Stimulated activated CD4-positive, alpha-beta T cell treated with anti-CD3 and anti-CD28 coated beads, Interleukin-4, amount 100 ng/mL, for 1 hour (primary cell): ENCODE results near the gene DPYSL5.
A peak's percentile ranks its signal among the peaks of the same experiment; 100 is the strongest.

Experiments
- DNase-seq: peaks from one replicate; pipeline ENCODE4 v3.0.0-alpha.2; 2020

DPYSL5 gene

GRCh38 chr2:26969077-26969844 lies 121.3 kb downstream of the DPYSL5 start:
- DNase-seq, result no peak

- peak; percentile 82 for DNase-seq
Observed at GRCh38 chr2:26970244-26970927, 122.5 kb downstream of the DPYSL5 start, which contains the start of gene MAPRE3. TSS of gene MAPRE3 (plus strand) at chr2:26970637. CDS start at chr2:27022219, 51,582 bp downstream.

GRCh38 chr2:26970928-26971627 lies 123.1 kb downstream of the DPYSL5 start:
- DNase-seq, result peak; percentile 6

GRCh38 chr2:26971911-26972786 lies 124.2 kb downstream of the DPYSL5 start:
- no peak for DNase-seq

GRCh38 chr2:26974352-26974751 lies 126.4 kb downstream of the DPYSL5 start:
- no peak for DNase-seq

GRCh38 chr2:26975102-26975501 lies 127.2 kb downstream of the DPYSL5 start:
- DNase-seq, result no peak

DNA sequence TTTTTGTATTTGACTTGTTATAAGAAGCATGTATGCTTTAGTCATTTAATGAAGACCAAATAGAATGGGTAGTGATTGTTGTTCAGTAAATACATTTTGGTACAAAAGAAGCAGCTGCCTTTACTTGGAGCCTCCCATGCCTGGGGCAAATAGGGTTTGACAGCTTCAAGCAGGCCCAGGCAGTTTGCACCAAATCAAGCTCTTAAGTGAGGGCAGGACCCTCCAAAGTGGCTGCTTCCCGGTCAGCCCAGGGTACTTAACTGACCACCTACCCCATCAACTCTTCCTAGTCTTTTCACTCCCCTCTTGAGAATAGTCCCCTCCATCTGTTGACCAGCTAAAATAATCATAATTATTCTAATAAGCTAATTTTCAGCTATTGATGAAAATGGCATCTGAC lies 127.7 kb downstream of the DPYSL5 start:
- DNase-seq, result no peak

- DNase-seq, result no peak
Observed at GRCh38 chr2:26976237-26976636, 128.3 kb downstream of the DPYSL5 start.

DNA sequence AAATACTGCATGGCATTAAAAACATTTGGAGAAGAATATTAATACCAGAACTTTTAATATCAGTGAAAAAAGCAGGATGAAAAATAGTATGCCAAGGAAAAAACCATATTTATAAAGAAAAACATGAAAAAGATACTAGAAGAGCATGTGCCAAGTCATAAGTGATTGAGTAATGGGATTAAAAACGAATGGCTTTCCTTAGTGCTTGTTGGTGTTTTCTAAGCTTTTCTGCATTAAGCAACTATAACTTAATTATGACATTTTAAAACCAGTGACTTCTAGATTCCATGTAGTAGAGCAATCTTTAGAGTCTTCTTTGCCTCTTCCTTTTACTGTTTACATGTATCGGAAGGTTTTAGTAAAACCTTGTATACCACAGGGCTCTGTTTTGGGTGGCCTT lies 129.1 kb downstream of the DPYSL5 start:
- no peak for DNase-seq

DNA sequence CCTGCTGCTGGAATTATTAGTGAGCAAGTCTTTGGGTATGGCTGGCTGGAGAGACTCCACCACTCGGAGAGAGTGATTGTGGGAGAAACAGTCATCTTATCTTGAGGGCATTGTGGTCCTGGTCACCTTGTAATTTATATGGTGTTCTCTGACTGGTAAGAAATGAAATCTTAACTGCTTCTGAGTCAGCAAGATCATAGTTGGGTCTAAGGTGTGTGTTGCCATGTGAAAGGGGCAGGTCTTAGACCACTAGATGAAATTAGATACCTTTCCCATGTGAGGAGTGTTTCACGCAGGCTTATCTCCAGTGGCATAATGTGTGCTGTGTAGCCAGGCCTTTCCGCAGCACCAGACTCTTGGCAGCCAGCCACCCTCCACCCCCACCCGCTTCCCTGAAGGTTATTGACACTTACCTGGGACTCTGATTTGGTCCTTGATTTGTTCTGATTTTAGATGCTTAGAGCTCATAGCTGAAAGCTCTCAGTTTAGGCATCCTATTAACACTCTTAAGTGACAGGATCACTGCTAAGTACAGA lies 130.2 kb downstream of the DPYSL5 start:
- DNase-seq, result no peak

- no peak for DNase-seq
Observed at GRCh38 chr2:26979741-26980140, 131.8 kb downstream of the DPYSL5 start.

DNA sequence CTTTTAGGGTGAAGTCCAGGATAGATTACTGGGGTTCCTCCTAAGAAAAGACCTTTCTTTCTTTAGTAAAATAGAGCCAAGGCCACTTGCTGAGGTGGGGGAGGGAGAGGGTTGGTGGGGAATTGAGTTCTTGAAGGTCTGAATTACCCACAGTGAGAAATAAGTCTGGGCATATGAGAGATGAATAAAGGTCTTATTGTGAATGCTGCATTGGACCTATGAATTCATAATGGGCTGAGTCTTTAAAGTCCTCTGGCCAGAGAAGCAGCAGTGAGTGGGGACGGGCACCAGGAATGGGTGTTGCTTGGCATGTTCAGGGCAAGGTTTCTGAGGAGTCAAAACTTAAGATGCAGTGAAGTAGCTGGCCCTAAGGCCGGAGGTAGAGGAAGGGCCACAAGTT lies 133.0 kb downstream of the DPYSL5 start:
- DNase-seq, result no peak

GRCh38 chr2:26982102-26982742 lies 134.3 kb downstream of the DPYSL5 start:
- peak; percentile 6 for DNase-seq

DNA sequence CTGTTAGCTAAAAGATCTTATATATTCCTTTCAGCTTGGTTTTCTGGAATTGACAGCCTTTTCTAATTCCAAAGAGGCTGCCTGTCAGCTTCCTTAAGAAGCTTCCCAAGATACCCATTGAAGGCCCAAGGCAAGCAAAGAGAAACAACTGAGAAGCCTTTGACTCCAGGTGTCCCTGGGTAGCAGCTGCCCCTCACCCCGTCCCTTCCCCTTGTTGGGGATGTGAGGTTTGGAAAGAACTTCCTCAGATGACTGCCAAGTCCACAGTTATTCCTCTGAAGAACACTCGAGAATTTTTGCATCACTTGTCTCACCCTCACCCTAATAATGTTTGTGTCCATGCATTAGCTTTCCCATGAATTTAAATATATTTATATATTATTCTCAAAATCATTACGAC lies 135.8 kb downstream of the DPYSL5 start:
- DNase-seq, result no peak

- DNase-seq, result no peak
Observed at GRCh38 chr2:26985807-26986206, 137.9 kb downstream of the DPYSL5 start.

GRCh38 chr2:26986576-26986975 lies 138.6 kb downstream of the DPYSL5 start:
- no peak for DNase-seq

- DNase-seq, result no peak
Observed at GRCh38 chr2:26988058-26988860, 140.3 kb downstream of the DPYSL5 start.

DNA sequence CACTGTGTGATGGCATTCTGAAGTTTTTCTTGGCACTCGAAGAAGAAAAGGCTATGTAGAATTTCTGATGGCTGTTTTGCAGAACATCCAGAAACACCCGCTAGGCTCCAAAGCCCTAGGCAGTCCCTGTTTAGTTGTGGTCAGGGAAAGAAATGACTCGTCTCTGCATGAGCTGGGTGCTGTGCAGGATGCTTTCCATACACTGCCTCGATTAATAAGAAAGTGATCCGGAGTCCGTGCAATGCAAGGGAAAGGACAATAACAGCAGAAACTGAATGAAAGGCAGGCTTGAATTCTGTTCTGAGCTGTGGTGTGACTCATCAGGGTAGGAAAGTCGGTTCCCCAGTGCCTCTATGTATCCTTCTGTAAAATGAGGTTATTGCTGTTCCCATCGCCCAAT lies 141.2 kb downstream of the DPYSL5 start:
- DNase-seq, result no peak

GRCh38 chr2:26991717-26992116 lies 143.8 kb downstream of the DPYSL5 start:
- DNase-seq, result no peak

DNA sequence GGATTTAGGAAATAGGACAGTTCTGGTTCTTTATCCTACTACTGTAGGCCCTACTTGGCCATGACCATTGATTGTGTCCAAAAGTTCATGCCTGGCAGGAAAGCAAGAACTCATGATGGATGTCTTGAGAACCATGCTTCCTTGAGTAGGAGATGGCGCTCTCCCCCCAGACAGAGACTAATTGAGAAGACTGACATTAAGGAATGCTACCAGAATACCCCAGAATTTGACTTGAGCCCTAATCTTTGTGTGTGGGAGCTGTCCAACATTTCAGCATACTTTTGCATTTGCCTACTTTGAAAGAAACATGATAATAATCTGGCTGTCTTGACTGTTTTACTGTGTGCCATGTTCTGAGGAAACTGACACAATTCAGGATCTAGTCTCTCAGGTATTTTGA lies 145.8 kb downstream of the DPYSL5 start:
- DNase-seq, result no peak

DNA sequence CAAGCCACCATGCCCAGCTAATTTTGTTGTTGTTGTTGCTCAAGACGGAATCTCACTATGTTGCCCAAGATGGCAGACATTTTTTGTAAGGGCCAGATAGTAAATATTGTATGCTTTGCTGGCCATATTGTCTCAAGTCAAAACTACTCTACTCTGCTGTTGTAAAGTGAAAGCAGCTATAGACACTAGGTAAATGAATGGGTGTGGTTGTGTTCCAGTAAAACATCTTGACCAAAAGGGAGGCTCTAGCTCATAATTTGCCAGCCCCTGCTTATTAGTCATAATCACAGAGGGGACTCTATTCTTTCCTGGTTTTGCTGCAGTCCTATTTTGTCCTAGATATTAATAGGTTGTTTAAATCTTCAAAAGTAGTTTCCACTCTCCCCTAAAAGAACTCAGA lies 147.1 kb downstream of the DPYSL5 start:
- DNase-seq, result no peak
